ENCODE measurements around the gene WDR19. TPM values are rescaled to one million over a fixed set of nuclear protein-coding genes. Genes with fewer than 3 reads are reported as not detected.

Gene WDR19
- total RNA-seq, 1 donor from 2014 or later = 24.8 TPM

GRCh38 chr4:39233114-39233513 lies 50.8 kb downstream of the WDR19 start:
- Histone ChIP-seq H3K36me3 (ENCODE audit: control insufficient read depth, insufficient read depth, low read length) (no peaks in the 10 kb centered on the region), H3K4me3 (ENCODE audit: low read depth, low read length) (no peak overlapping the region), H3K27me3 (ENCODE audit: control insufficient read depth, insufficient read depth, low read length) (no peaks in the 10 kb centered on the region)
- TF ChIP-seq CTCF (IDR thresholded peaks at IDR 0.05; ENCODE audit: insufficient read depth, low read length, poor library complexity, severe bottlenecking) = no peak
- no peak for DNase-seq (ENCODE audit: low read depth)

GRCh38 chr4:39233783-39234182 lies 51.5 kb downstream of the WDR19 start:
- no peak overlapping the region for H3K4me3 ChIP-seq (ENCODE audit: low read depth, low read length)

GRCh38 chr4:39235021-39235420 lies 52.7 kb downstream of the WDR19 start:
- no peak for TF ChIP-seq CTCF (IDR thresholded peaks at IDR 0.05; ENCODE audit: insufficient read depth, low read length, poor library complexity, severe bottlenecking)
- H3K27me3 ChIP-seq (ENCODE audit: control insufficient read depth, insufficient read depth, low read length) = no peaks in the 10 kb centered on the region
- DNase-seq (ENCODE audit: low read depth) = no peak

More at GRCh38 chr4:39233783-39234182, 51.5 kb downstream of the WDR19 start:
- TF ChIP-seq CTCF (IDR thresholded peaks at IDR 0.05; ENCODE audit: insufficient read depth, low read length, poor library complexity, severe bottlenecking) = no peak
- no peaks in the 10 kb centered on the region for H3K36me3 ChIP-seq (ENCODE audit: control insufficient read depth, insufficient read depth, low read length)
- H3K27me3 ChIP-seq (ENCODE audit: control insufficient read depth, insufficient read depth, low read length) = no peaks in the 10 kb centered on the region
- DNase-seq (ENCODE audit: low read depth) = no peak

GRCh38 chr4:39235696-39236095 lies 53.4 kb downstream of the WDR19 start:
- Histone ChIP-seq H3K27me3 (ENCODE audit: control insufficient read depth, insufficient read depth, low read length) (no peaks in the 10 kb centered on the region), H3K36me3 (ENCODE audit: control insufficient read depth, insufficient read depth, low read length) (no peaks in the 10 kb centered on the region), H3K4me3 (ENCODE audit: low read depth, low read length) (no peak overlapping the region)
- no peak for TF ChIP-seq CTCF (IDR thresholded peaks at IDR 0.05; ENCODE audit: insufficient read depth, low read length, poor library complexity, severe bottlenecking)
- no peak for DNase-seq (ENCODE audit: low read depth)

More at GRCh38 chr4:39235021-39235420, 52.7 kb downstream of the WDR19 start:
- Histone ChIP-seq H3K4me3 (ENCODE audit: low read depth, low read length) (no peak overlapping the region), H3K36me3 (ENCODE audit: control insufficient read depth, insufficient read depth, low read length) (no peaks in the 10 kb centered on the region)

- no peak for DNase-seq (ENCODE audit: low read depth)
- Histone ChIP-seq H3K27me3 (ENCODE audit: control insufficient read depth, insufficient read depth, low read length) (no peaks in the 10 kb centered on the region), H3K36me3 (ENCODE audit: control insufficient read depth, insufficient read depth, low read length) (no peaks in the 10 kb centered on the region), H3K4me3 (ENCODE audit: low read depth, low read length) (no peak overlapping the region)
- TF ChIP-seq CTCF (IDR thresholded peaks at IDR 0.05; ENCODE audit: insufficient read depth, low read length, poor library complexity, severe bottlenecking) = no peak
Observed at GRCh38 chr4:39237179-39237578, 54.9 kb downstream of the WDR19 start.

GRCh38 chr4:39243462-39243861 lies 61.1 kb downstream of the WDR19 start:
- no peak for DNase-seq (ENCODE audit: low read depth)
- no peak for TF ChIP-seq CTCF (IDR thresholded peaks at IDR 0.05; ENCODE audit: insufficient read depth, low read length, poor library complexity, severe bottlenecking)
- Histone ChIP-seq H3K4me3 (ENCODE audit: low read depth, low read length) (no peak overlapping the region), H3K36me3 (ENCODE audit: control insufficient read depth, insufficient read depth, low read length) (no peaks in the 10 kb centered on the region), H3K27me3 (ENCODE audit: control insufficient read depth, insufficient read depth, low read length) (no peaks in the 10 kb centered on the region)

Data from kidney epithelial cell (primary cell).